HepG2 (cell line): ENCODE data around the gene ZNF546.

Source experiments
- BHLHE40 ChIP-seq: IDR thresholded peaks from 2 replicates; pipeline ENCODE4 v1.6.1; 2011; ENCODE audit warnings: low read length, improper control_type of control experiment
- CENPT ChIP-seq: sonication (generic); formaldehyde crosslinking; IDR thresholded peaks from 2 replicates; pipeline ENCODE4 v1.8.0; 2022; ENCODE audit warnings: low read depth, mild to moderate bottlenecking, moderate library complexity, missing genetic modification reagents
- CTCF ChIP-seq: sonication (generic); formaldehyde crosslinking; IDR thresholded peaks from 2 replicates; pipeline ENCODE4 v1.5.0; 2020; ENCODE audit warnings: mild to moderate bottlenecking, missing genetic modification reagents, moderate library complexity
- PHF8 ChIP-seq: sonication (generic); formaldehyde crosslinking; IDR thresholded peaks from 2 replicates; pipeline ENCODE4 v1.5.0; 2020; ENCODE audit warnings: missing genetic modification reagents
- RNF2 ChIP-seq: fragments of 450-650 bp; conservative IDR thresholded peaks from 2 replicates; pipeline ENCODE4 v1.6.1; 2016; ENCODE audit warnings: low read depth
- ZNF326 ChIP-seq: sonication (generic); formaldehyde crosslinking; IDR thresholded peaks from 2 replicates; pipeline ENCODE4 v1.4.0; 2020; ENCODE audit warnings: missing genetic modification reagents, borderline replicate concordance
- TF ChIP-seq, protein P1 (sequence below): sonication (generic); formaldehyde crosslinking; IDR thresholded peaks from 2 replicates; pipeline ENCODE4 v1.8.0; 2022; ENCODE audit warnings: missing genetic modification reagents, mild to moderate bottlenecking, inconsistent platforms, borderline replicate concordance

- TF ChIP-seq ZNF326 (CRISPR knock-in tag), result no peak
- TF ChIP-seq RNF2, result no peak
- TF ChIP-seq PHF8 (CRISPR knock-in tag), result no peak
- no peak for TF ChIP-seq CENPT (CRISPR knock-in tag)
- TF ChIP-seq BHLHE40, result no peak
- no peak for TF ChIP-seq CTCF (CRISPR knock-in tag)
- TF ChIP-seq, protein P1, sequence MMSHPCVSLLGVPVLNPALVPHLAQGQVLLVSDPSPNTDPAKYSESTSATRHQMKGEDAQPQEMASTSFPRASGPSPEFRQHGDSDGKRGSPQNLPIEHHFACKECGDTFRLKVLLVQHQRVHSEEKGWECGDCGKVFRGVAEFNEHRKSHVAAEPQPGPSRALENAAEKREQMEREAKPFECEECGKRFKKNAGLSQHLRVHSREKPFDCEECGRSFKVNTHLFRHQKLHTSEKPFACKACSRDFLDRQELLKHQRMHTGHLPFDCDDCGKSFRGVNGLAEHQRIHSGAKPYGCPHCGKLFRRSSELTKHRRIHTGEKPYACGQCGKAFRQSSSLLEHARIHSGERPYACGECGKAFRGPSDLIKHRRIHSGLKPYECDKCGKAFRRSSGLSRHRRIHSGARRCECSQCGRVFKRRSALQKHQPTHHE, result no peak
Observed at GRCh38 chr19:40009674-40010073, 12.8 kb downstream of the ZNF546 start.
